NCI-H146 (cell line): Measurements from ENCODE around the gene PLBD1.
A peak's percentile ranks its signal among the peaks of the same experiment; 100 is the strongest.

ENCODE experiments used
- DNase-seq: peaks from one replicate; lab custom pipeline; 2025; lab: John Stamatoyannopoulos, UW

The PLBD1 gene, protein sequence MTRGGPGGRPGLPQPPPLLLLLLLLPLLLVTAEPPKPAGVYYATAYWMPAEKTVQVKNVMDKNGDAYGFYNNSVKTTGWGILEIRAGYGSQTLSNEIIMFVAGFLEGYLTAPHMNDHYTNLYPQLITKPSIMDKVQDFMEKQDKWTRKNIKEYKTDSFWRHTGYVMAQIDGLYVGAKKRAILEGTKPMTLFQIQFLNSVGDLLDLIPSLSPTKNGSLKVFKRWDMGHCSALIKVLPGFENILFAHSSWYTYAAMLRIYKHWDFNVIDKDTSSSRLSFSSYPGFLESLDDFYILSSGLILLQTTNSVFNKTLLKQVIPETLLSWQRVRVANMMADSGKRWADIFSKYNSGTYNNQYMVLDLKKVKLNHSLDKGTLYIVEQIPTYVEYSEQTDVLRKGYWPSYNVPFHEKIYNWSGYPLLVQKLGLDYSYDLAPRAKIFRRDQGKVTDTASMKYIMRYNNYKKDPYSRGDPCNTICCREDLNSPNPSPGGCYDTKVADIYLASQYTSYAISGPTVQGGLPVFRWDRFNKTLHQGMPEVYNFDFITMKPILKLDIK

DNA sequence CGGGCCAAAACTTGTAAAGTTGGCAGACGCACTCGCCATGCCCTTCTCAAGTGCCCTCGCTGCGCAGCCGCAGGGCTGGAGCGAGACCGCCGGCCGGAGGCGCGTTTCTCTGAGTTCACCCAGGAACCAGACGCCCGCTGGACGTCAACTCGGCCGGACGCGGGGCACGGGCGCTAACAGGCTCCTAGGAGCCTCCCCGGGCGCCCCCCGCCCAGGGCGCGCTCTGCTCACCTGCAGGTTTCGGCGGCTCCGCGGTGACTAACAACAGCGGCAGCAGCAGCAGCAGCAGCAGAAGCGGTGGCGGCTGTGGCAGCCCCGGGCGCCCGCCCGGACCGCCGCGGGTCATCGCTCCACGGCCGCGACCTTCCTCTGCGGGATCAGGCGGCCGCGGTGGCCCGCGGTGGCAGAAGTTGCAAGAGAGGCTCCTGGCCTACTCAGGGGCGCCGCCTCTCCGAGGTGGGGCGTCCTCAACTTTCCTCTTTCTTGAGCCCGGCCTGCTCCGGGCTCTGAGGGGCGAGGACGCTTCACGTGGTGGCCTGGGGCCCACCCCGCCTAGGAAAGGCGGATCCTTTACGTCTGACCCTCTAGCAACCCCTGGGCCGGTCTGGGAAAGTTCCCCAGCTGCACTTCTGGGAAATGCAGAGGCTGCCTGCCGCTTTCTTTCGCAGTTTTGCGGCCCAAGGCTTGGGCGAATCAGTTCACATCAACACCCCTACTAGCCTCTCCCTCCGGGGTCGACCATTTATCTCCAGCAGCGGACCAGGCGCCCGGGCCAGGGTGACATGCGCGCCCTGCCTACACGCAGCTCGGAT is at the start of gene PLBD1:
Gene PLBD1 (minus strand): TSS at position 533 of the 812 bp plus-strand sequence. CDS start 187 bp downstream, at position 346.
- peak; percentile 64 for DNase-seq

DNA sequence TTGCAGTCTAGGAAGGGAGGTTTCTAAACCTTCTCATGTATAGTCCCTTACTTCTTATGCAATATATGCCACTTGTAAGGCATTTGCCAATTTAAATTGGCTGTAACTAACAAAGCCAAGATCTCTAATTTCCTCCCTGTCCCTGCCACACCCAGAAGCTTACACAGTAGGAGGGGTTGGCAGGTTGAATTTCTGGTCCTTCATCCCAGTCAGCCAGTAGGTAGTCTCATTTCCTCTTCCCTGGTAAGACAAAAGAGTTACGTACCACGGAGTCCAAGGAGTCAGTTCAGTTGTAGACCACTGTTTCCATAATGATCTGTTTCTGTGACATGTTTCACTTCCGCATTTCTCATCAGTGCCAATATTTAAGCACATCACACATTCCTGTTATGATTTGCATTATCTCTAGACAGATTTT is 47.0 kb upstream of the PLBD1 start:
- DNase-seq = no peak

GRCh38 chr12:14613718-14614117 is 46.0 kb upstream of the PLBD1 start:
- no peak for DNase-seq

GRCh38 chr12:14612898-14613445 is 45.3 kb upstream of the PLBD1 start:
- no peak for DNase-seq

- no peak for DNase-seq
Observed at GRCh38 chr12:14612250-14612649, 44.6 kb upstream of the PLBD1 start.

DNA sequence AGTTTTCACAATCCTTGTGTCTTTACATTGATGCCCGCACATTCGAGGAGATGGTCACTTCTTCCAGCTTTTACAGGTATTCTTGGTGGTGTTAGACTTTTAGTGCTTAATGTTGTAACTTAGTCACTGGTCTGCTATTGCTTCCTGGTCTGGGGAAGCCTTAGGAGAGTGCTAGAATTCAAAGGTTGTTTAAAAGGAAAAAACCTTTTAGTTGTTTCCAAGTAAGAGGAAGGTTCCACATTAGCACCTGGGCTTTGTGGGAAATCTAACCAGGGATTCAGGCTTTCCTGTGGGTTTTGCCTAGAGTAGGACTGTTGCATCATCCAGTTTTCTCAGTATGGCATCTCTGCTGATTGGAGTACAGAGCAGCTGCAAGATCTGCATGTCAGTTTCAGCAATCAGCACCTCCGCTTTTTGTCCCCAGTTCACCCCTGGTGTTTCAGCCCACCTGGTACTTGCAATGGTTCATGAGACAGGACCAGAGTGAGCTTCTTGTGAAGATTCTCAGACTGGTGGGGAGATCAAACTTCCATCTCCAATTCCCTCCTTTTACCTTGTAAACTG is 44.0 kb upstream of the PLBD1 start:
- DNase-seq = no peak

DNA sequence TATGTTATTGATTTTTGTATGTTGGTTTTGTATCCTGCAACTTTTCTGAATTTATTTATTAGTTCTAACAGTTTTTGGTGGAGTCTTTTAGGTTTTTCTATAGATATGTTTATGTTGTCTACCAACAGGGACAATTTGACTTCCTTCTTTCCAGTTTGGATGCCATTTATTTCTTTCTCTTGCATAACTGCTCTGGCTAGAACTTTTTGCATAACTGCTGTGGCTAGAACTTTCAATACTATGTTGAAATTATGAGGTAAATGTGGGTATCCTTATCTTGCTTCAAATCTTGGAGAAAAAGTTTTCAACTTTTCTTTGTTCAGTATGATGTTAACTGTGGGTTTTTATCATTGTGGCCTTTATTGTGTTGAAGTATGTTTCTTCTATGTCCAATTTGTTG is 39.9 kb upstream of the PLBD1 start:
- DNase-seq = no peak

DNA sequence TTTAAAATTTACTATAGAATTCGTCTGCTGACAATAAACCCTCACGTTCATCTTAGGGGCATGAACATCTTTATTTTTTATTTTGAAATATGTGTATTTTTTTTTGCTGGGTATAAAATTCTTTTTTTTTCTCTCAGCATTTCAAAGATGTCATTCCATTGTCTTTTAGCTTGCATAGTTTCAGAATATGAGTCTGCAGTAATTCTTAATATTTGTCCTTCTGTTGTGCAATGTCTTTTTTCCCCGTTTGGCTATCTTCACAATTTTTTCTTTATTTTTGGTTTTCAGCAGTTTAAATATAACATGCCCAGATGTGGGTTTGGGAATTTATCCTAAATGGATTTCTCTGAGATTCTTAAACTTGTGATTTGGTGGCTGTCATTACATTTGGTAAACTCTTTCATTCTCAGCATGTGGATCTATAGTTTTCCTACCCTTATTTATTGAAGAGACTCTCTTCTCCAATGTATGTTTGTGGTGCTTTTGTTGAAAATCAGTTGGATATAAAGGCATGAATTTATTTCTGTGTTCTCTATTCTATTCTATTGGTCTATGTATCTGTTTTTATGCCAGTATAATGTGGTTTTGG is 37.8 kb upstream of the PLBD1 start:
- no peak for DNase-seq

DNA sequence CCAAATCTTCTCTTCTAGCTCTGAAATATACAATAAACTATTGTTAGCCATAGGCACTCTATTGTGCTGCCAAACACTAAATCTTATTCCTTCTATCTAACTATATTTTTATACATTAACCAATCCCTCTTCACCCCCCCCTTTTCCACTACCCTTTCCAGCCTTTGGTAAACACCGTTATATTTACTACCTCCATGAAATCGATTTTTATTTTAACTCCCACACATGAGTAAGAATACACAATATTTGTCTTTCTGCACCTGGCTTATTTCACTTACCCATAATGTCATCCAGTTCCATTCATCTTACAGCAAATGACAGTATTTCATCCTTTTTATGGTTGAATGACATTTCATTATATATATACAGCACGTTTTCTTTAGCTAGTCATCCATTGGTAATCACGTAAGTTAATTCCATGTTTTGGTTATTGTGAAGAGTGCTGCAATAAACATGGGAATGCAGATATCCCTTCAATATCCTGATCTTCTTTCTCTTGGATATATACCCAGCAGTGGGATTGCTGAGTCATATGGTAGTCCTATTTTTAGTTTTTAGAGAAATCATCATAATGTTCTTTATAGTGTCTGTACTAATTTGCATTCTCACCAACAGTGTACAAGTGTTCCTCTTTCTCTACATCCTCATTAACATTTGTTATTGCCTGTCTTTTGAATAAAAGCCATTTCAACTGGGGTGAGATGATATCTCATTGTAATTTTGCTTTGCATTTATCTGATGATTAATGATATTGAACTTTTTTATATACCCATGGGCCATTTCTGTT is 34.2 kb upstream of the PLBD1 start:
- DNase-seq = peak; percentile 79

- DNase-seq = no peak
Observed at GRCh38 chr12:14597480-14597879, 29.8 kb upstream of the PLBD1 start.

GRCh38 chr12:14591719-14592118 is 24.0 kb upstream of the PLBD1 start:
- DNase-seq = peak; percentile 29

DNA sequence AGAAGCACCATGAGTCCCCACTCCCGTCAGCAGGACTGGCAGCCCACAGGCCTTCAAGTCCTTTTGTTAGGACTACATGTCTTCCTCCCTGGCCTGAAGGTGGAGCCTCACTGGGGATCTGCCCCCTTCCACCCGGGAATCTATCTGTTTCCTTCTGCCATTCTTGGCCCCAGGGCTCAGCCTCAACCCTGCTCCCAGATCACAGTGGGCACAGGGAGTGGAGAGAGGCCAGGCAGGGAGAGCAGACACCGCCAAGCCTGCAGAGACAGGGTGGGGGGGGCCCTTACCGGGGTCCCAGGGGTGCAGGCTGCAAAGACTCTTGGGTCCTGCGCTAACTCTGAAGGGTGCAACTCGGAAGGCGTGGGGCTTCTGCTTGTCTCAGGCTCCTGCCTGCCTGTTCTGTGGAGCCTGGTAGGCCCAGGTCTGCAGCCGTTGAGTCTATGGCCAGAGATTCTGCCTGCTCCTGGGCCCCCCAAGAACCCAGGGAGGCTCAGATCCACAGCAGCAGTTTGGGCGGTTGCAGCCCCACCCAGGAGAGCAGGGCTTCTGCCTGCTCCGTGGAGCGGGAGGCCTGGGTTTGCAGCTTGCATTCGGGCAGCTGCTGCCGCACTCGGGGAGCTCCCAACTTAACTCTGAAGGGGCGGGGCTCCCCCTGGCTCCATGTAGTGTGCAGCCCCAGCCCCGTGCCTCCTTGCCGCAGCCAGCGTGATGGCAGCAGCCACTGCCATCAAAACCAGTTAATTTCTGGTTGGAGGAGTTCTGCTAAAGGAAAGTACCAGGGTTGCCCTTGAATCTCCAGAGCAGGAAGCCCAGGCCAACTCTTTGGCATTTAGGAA is 21.7 kb upstream of the PLBD1 start:
- DNase-seq = peak; percentile 7

DNA sequence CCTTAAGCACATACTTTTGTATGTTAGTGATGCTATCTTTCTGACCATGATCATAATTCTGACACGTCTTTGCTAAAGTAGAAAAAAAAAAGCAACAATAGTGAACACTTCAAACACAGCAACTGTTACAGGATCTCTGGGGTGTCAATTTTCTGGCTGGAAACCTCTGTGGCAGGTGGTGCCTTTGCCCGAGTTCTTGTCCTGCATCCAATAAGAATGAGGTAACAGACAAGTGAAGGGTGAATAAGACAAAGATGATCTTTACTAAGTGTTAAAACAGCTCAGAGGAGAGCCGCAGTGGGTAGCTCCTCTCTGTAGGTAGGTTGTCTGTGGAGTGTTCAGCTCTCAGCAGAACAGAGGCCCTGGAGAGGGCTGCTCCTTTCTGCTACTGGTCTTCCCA is 20.9 kb upstream of the PLBD1 start:
- no peak for DNase-seq

- no peak for DNase-seq
Observed at GRCh38 chr12:14578646-14579045, 11.0 kb upstream of the PLBD1 start.

DNA sequence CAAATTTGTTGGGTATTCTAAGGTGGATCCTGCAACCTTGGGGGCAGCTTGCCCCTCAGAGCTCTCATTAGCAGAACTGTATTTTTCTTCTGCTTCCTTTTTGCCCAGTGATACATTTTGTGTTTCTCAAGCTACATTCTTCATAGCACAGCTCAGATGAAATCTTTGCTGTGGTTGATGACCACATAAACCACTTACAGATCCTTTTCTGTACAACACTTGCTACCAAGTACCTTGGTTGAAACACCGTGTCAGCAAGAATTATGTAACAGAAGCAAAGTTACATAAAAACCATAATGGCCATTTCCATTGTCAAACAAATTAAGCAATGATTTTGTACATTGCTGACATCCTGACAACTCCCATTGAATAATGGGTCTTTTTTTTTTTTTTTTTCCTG is 9.7 kb upstream of the PLBD1 start:
- DNase-seq = no peak

DNA sequence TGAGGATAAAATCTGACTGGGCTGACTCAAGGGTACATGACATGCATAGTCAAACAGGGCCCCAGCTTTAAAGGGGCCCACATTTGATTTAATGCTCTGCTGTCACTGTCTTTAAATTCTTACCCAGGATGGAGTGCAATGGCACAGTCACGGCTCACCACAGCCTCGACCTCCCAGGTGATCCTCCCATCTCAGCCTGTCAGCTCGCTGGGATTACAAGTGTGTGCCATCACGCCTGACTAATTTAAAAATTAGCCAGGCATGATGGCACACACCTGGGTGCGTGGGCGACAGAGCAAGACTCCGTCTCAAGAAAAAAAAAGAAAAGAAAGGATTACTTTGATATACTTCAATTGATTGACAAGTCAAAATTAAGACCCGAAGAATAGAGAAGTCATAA is 9.2 kb upstream of the PLBD1 start:
- no peak for DNase-seq

DNA sequence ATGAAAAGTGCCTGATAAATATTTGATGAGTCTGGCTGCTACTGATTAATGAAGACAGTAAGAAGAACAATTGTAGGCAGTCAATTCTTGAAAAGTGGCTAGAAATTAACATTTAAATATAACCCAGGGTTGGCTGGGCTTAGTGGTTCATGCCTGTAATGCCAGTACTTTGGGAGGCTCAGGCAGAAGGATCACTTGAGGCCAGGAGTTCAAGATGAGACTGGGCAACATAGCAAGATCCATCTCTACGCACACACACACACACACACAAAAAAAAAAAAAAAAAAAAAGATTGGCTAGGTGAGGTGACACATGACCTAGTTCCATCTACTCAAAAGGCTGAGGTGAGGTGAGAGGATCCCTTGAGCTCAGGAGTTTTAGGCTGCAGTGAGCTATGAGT is 7.9 kb upstream of the PLBD1 start:
- no peak for DNase-seq

GRCh38 chr12:14573118-14573517 is 5.4 kb upstream of the PLBD1 start:
- no peak for DNase-seq

GRCh38 chr12:14572401-14572800 is 4.7 kb upstream of the PLBD1 start:
- DNase-seq = no peak

DNA sequence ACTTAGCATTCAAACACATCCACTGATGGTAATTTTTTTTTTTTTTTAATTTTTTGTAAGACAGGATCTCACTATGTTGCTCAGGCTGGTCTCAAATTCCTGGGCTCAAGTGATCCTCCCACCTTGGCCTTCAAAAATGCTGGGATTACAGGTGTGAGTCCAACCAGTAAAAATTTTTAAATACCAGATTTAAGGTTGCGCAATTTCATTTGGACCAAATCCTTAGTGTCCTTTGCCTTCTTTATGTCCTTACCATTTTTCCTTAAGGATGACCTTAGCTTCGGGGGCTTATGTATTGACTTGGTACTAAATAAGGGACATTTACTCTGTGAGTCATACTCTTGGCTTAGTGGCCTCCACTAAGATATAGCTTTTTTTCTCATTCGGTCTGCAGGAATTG is 4.1 kb upstream of the PLBD1 start:
- DNase-seq = no peak
